Prostate gland (tissue), 2 donors: ENCODE measurements around the gene PMM2. TPM values are rescaled to one million over a fixed set of nuclear protein-coding genes. Genes with fewer than 3 reads are reported as not detected.
"Not testable (repeated sequence)": the region's sequence is repeated elsewhere in the genome, so short reads cannot be mapped to it uniquely, and the experiment has no call there.

Source experiments
- DNase-seq: peaks from one replicate; pipeline ENCODE4 v3.0.0-alpha.2; 2019; ENCODE audit warnings: low spot score
- H3K27ac ChIP-seq, 2 donors: fragments of 200-600 bp; sonication (generic); 2 replicates each; pipeline ENCODE4 v1.5.1; 2017 to 2019
- H3K27me3 ChIP-seq: fragments of 200-600 bp; sonication (generic); replicated peaks from 2 replicates; pipeline ENCODE4 v1.5.1; 2019; ENCODE audit not compliant: insufficient read depth
- H3K36me3 ChIP-seq, 2 donors: fragments of 200-600 bp; sonication (generic); 1 replicate in 1 of 2; 2 replicates in 1 of 2; pipeline versions ENCODE4 v1.5.1 to v1.8.1; 2017 to 2019
- H3K4me1 ChIP-seq: fragments of 200-600 bp; sonication (generic); replicated peaks from 2 replicates; pipeline ENCODE4 v1.5.1; 2019
- H3K4me3 ChIP-seq, 2 donors: fragments of 200-600 bp; sonication (generic); 2 replicates each; pipeline ENCODE4 v1.5.1; 2017 to 2019
- H3K9me3 ChIP-seq: fragments of 200-600 bp; sonication (generic); 2 replicates; pipeline ENCODE4 v1.5.1; 2017
- CTCF ChIP-seq, 4 experiments: fragments of 200-600 bp in 2 of 4; fragments of 450-650 bp in 2 of 4; sonication (generic) in 2 of 4; IDR thresholded peaks; 1 replicate in 3 of 4; 2 replicates in 1 of 4; pipeline ENCODE4 v1.5.1; 2016 to 2019; ENCODE audit warnings: antibody characterized with exemption in 4 of 4, mild to moderate bottlenecking in 2 of 4, moderate library complexity in 2 of 4
- POLR2A ChIP-seq: fragments of 450-650 bp; IDR thresholded peaks from one replicate; pipeline ENCODE4 v1.6.1; 2016; ENCODE audit warnings: antibody characterized with exemption, mild to moderate bottlenecking
- POLR2AphosphoS5 ChIP-seq: sonication (generic); formaldehyde crosslinking; IDR thresholded peaks from one replicate; pipeline ENCODE4 v1.6.1; 2017; ENCODE audit warnings: antibody characterized with exemption
- WGBS: methylation state at CpG from one replicate; pipeline ENCODE4 v1.1.5; 2018; 5-methylcytosine and 5-hydroxymethylcytosine counted together
- intact Hi-C: fragments of 100-400 bp; cut with DNase I; formaldehyde crosslinking; loops from one replicate; pipeline ENCODE4 v1.14.2; 2022
- total RNA-seq, 2 donors: library from RNA; depleted of rRNA; stranded (reverse); fragments of >200 nt; gene quantifications; one replicate each; pipeline ENCODE4 v1.1.0, GENCODE V29; 2016

Gene PMM2
- total RNA-seq, 2 donors from 2014 or later, result 30.6 to 39.2 TPM

GRCh38 chr16:8872071-8872470, 74.4 kb downstream of the PMM2 start:
- H3K36me3 ChIP-seq, result no peaks in the 10 kb centered on the region
- no peaks in the 10 kb centered on the region for H3K9me3 ChIP-seq
- no peak overlapping the region for H3K27ac ChIP-seq
- WGBS, result 91% methylated on average over 5 of the region's 5 CpGs
- no peak overlapping the region for H3K4me3 ChIP-seq
- peaks cover 9% of the 10 kb centered on the region for H3K4me1 ChIP-seq
- no peaks in the 10 kb centered on the region for H3K27me3 ChIP-seq
- TF ChIP-seq CTCF (IDR thresholded peaks at IDR 0.05) (no peak), POLR2A (no peak), POLR2AphosphoS5 (no peak)
- intact Hi-C loops, result no loop called here
- DNase-seq, result no peak

- no peak for TF ChIP-seq POLR2AphosphoS5
- no peak for TF ChIP-seq POLR2A
- no peak for TF ChIP-seq CTCF (IDR thresholded peaks at IDR 0.05)
- Histone ChIP-seq H3K4me1 (no peaks in the 10 kb centered on the region), H3K27me3 (no peaks in the 10 kb centered on the region), H3K36me3 (no peaks in the 10 kb centered on the region), H3K27ac (no peak overlapping the region), H3K4me3 (no peak overlapping the region), H3K9me3 (no peaks in the 10 kb centered on the region)
- DNase-seq, result no peak
- 86% methylated on average over 22 of the region's 22 CpGs for WGBS
- intact Hi-C loops, result no loop called here
Observed at GRCh38 chr16:8872967-8873865, 75.6 kb downstream of the PMM2 start.

GRCh38 chr16:8873866-8874195, 76.2 kb downstream of the PMM2 start:
- intact Hi-C loops, H3K4me1 ChIP-seq, H3K9me3 ChIP-seq, H3K27ac ChIP-seq, H3K4me3 ChIP-seq, H3K36me3 ChIP-seq, DNase-seq, H3K27me3 ChIP-seq: not testable (repeated sequence)
- 93% methylated on average over 7 of the region's 7 CpGs for WGBS

- Histone ChIP-seq H3K27me3 (no peaks in the 10 kb centered on the region), H3K4me1 (no peaks in the 10 kb centered on the region), H3K27ac (no peak overlapping the region), H3K9me3 (no peaks in the 10 kb centered on the region), H3K36me3 (no peaks in the 10 kb centered on the region), H3K4me3 (no peak overlapping the region)
- no peak for DNase-seq
- intact Hi-C loops, result no loop called here
- WGBS, result 37% methylated on average over 6 of the region's 6 CpGs
- TF ChIP-seq CTCF (IDR thresholded peaks at IDR 0.05) (no peak), POLR2A (no peak), POLR2AphosphoS5 (no peak)
Observed at GRCh38 chr16:8874388-8874787, 76.7 kb downstream of the PMM2 start.

- intact Hi-C loops, H3K27me3 ChIP-seq, H3K9me3 ChIP-seq, H3K4me1 ChIP-seq, DNase-seq, H3K27ac ChIP-seq, H3K4me3 ChIP-seq, H3K36me3 ChIP-seq: not testable (repeated sequence)
- WGBS, result 71% methylated on average over 7 of the region's 7 CpGs
Observed at GRCh38 chr16:8875317-8875716, 77.7 kb downstream of the PMM2 start.

- DNase-seq, result no peak
- Histone ChIP-seq H3K9me3 (no peaks in the 10 kb centered on the region), H3K4me3 (no peak overlapping the region), H3K4me1 (no peaks in the 10 kb centered on the region), H3K27ac (no peak overlapping the region), H3K36me3 (no peaks in the 10 kb centered on the region), H3K27me3 (no peaks in the 10 kb centered on the region)
- TF ChIP-seq POLR2AphosphoS5, result no peak
- no peak for TF ChIP-seq POLR2A
- no peak for TF ChIP-seq CTCF (IDR thresholded peaks at IDR 0.05)
- intact Hi-C loops, result no loop called here
- 57% methylated on average over 8 of the region's 8 CpGs for WGBS
Observed at GRCh38 chr16:8877894-8878522, 80.4 kb downstream of the PMM2 start.
